ENCODE data around the gene PPP6R2.

Gene PPP6R2

DNA sequence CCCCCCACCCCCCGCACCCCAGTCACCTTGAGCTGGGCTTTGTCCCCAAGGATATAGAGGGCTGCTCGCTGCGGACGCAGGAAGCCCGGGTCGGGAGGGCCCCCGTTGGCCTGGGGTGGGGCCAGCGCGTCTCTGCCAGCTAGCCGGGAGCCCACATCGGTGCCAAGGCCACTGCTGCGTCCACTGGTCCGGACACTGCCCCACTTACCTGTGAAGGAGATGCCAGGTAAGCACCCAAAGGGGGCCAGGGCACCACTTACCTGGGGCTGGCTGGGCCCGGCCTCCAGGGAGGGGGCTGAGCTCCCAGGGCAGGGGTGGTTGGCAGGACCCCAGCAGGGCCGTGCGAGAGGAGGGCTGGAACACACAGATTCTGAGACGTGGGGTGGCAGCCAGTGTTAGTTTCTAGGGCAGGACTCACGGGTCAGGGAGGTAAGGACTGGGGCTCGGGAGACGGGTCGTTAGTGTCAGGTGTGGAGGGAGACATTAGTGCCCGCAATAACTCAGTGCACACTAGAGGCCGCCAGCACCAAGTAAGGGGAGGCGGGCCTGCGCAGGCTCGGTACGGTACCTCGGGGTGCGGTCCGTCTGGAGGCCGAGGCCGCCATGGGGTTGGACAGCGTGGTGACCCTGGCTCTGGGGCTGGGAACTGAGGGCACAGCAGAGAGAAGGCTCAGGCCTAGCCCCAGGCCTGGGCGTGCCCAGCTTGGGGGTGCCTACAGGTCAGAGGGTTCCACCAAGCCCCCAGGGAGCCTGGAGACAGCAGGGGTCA lies 113.5 kb downstream of the PPP6R2 start:
- TF ChIP-seq EP300 (IDR thresholded peaks at IDR 0.05; ENCODE audit: borderline replicate concordance) (no peak), RAD21 (IDR thresholded peaks at IDR 0.05; ENCODE audit: low read depth) (peak; percentile 26; the same call in 1 of the 2 replicates)
- TF ChIP-seq, protein P1, sequence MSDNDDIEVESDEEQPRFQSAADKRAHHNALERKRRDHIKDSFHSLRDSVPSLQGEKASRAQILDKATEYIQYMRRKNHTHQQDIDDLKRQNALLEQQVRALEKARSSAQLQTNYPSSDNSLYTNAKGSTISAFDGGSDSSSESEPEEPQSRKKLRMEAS (IDR thresholded peaks at IDR 0.05), result no peak

DNA sequence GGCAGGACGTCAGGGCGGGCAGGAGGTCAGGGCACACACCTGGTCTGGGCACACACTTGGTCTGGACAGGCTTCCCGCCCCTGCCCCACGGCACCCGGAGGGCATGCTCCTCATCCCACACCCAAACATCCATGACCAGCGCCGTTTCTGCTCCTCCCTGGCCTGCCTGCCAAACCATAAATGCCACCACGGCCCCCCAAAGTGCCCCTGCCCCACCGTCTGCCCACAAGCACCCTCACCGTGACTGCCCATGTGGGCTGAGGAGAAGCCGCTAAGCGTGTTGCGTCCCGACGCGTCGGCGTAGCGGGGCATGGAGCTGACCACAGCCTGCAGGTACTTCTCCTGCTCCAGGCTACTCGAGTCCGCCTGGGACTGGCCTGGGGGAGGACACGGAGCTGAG lies 115.9 kb downstream of the PPP6R2 start:
- TF ChIP-seq, protein P2, sequence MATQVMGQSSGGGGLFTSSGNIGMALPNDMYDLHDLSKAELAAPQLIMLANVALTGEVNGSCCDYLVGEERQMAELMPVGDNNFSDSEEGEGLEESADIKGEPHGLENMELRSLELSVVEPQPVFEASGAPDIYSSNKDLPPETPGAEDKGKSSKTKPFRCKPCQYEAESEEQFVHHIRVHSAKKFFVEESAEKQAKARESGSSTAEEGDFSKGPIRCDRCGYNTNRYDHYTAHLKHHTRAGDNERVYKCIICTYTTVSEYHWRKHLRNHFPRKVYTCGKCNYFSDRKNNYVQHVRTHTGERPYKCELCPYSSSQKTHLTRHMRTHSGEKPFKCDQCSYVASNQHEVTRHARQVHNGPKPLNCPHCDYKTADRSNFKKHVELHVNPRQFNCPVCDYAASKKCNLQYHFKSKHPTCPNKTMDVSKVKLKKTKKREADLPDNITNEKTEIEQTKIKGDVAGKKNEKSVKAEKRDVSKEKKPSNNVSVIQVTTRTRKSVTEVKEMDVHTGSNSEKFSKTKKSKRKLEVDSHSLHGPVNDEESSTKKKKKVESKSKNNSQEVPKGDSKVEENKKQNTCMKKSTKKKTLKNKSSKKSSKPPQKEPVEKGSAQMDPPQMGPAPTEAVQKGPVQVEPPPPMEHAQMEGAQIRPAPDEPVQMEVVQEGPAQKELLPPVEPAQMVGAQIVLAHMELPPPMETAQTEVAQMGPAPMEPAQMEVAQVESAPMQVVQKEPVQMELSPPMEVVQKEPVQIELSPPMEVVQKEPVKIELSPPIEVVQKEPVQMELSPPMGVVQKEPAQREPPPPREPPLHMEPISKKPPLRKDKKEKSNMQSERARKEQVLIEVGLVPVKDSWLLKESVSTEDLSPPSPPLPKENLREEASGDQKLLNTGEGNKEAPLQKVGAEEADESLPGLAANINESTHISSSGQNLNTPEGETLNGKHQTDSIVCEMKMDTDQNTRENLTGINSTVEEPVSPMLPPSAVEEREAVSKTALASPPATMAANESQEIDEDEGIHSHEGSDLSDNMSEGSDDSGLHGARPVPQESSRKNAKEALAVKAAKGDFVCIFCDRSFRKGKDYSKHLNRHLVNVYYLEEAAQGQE (IDR thresholded peaks at IDR 0.05; ENCODE audit: low read depth), result no peak

DNA sequence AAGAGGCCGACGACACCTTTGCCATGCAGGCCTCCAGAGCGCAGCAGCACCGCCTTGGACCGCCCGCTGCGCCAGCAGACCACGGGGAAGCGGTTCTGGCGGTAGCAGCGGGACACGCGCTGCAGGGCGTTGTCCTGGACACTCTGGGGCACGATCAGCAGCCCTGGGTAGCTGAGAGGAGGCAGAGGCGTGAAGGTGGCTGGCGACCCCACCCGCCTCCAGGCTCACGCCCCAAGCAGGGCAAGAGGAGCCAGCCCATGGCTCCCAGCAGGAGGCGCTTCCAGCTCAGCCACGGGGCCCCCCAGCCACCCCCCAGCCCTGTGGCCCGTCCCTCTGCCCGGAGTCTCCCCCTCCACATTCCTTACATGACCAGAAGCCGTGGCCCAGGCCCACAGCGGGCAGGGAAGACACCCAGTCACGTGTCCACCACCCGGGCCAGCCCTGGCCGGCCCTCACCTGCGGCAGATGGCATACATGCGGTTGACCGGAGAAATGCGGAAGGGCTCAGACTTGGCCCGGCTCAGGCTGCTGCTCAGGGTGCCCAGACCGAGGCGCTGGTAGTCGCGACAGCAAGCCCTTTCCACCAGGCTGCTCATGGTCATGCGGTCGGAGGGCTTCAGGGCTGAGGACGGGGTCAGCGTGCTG lies 116.5 kb downstream of the PPP6R2 start:
- TF ChIP-seq, protein P1 (IDR thresholded peaks at IDR 0.05), result no peak
- TF ChIP-seq TEAD4 (IDR thresholded peaks at IDR 0.05), result no peak
- no peak for TF ChIP-seq CREB1 (IDR thresholded peaks at IDR 0.05; ENCODE audit: low read depth)
- TF ChIP-seq EP300 (IDR thresholded peaks at IDR 0.05; ENCODE audit: borderline replicate concordance), result no peak
- TF ChIP-seq TAF1 (IDR thresholded peaks at IDR 0.05; ENCODE audit: low read depth), result no peak
- TF ChIP-seq, protein P2 (IDR thresholded peaks at IDR 0.05; ENCODE audit: low read depth), result no peak
- no peak for TF ChIP-seq EGR1 (IDR thresholded peaks at IDR 0.05)
- TF ChIP-seq CEBPB (IDR thresholded peaks at IDR 0.05), result no peak
- no peak for TF ChIP-seq TCF12 (IDR thresholded peaks at IDR 0.05; ENCODE audit: low read depth)
- no peak for TF ChIP-seq YY1 (IDR thresholded peaks at IDR 0.05; ENCODE audit: low read depth)
- TF ChIP-seq RAD21 (IDR thresholded peaks at IDR 0.05; ENCODE audit: low read depth), result no peak
- no peak for TF ChIP-seq NFIC (IDR thresholded peaks at IDR 0.05)
- TF ChIP-seq ZBTB7A (IDR thresholded peaks at IDR 0.05; ENCODE audit: low read depth), result no peak
- TF ChIP-seq, protein P3, sequence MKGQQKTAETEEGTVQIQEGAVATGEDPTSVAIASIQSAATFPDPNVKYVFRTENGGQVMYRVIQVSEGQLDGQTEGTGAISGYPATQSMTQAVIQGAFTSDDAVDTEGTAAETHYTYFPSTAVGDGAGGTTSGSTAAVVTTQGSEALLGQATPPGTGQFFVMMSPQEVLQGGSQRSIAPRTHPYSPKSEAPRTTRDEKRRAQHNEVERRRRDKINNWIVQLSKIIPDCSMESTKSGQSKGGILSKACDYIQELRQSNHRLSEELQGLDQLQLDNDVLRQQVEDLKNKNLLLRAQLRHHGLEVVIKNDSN (IDR thresholded peaks at IDR 0.05), result no peak
- TF ChIP-seq FOXM1 (IDR thresholded peaks at IDR 0.05; ENCODE audit: borderline replicate concordance, low read depth), result no peak

DNA sequence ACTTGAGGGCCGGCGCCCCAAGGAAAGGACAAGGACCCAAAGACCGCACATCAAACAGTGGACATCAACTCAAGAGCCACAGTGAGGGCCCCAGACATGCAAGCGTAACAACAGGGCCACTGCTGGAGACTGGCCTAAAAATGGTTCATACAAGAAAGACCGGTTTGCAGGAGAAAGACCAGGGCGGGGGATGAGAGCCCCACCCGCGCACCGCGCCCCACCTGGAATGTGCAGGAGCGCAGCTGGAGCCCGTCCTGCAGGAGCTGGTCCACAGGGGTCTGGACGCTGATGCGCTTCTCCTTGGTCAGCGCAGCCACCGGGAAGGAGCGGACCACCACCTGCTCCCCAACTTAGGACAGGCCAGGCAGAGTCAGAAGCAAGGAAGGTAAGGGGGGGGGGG lies 117.8 kb downstream of the PPP6R2 start:
- TF ChIP-seq, protein P1 (IDR thresholded peaks at IDR 0.05), result peak; percentile 68
- TF ChIP-seq, protein P3 (IDR thresholded peaks at IDR 0.05), result 0 out of 2 replicates have a peak, but pooled peaks have one; percentile 17
- TF ChIP-seq CREB1 (IDR thresholded peaks at IDR 0.05; ENCODE audit: low read depth) (no peak), TAF1 (IDR thresholded peaks at IDR 0.05; ENCODE audit: low read depth) (no peak), TCF12 (IDR thresholded peaks at IDR 0.05; ENCODE audit: low read depth) (peak; percentile 92), EP300 (IDR thresholded peaks at IDR 0.05; ENCODE audit: borderline replicate concordance) (peak; percentile 71), EGR1 (IDR thresholded peaks at IDR 0.05) (peak; percentile 53; the same call in 1 of the 2 replicates), RAD21 (IDR thresholded peaks at IDR 0.05; ENCODE audit: low read depth) (no peak; the same call in 1 of the 2 replicates), FOXM1 (IDR thresholded peaks at IDR 0.05; ENCODE audit: borderline replicate concordance, low read depth) (no peak), ZBTB7A (IDR thresholded peaks at IDR 0.05; ENCODE audit: low read depth) (peak; percentile 89; the same call in 1 of the 2 replicates), YY1 (IDR thresholded peaks at IDR 0.05; ENCODE audit: low read depth) (peak; percentile 79), CEBPB (IDR thresholded peaks at IDR 0.05) (no peak), NFIC (IDR thresholded peaks at IDR 0.05) (peak; percentile 95), TEAD4 (IDR thresholded peaks at IDR 0.05) (peak; percentile 96)
- TF ChIP-seq, protein P2 (IDR thresholded peaks at IDR 0.05; ENCODE audit: low read depth), result no peak
